HG03558 (cell line): Measurements from ENCODE around the gene MEGF9.

Experiments
- ATAC-seq: cut with Tn5 transposase; IDR thresholded peaks from one replicate; pipeline ENCODE4 v1.9.1; 2021; ENCODE audit warnings: moderate number of reproducible peaks; ENCODE audit not compliant: unreplicated experiment; ENCODE audit errors: extremely low read depth

Gene MEGF9

GRCh38 chr9:120734607-120735410 lies 20.5 kb upstream of the MEGF9 start:
- no peak for ATAC-seq

DNA sequence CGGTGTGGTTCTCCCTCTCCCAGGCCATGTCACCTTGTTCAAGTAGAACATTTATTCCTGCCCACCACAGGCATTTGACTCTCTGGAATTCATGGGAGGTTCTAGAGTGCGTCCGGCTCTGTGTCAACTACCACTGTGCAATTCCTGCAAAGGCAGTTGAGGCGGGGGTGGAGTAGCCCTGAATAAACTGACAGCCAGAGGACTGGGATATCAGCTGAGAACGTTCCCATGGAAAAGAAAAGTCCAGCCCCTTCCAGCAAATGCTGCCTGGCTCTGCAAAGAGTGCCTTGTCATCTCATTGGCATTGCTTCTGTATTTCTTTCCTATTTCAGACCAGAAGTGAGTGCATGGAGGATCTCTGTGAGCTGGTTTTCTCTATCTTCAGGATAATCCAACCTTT lies 18.9 kb upstream of the MEGF9 start:
- ATAC-seq: no peak

- no peak for ATAC-seq
Measured at GRCh38 chr9:120730654-120731514, 16.6 kb upstream of the MEGF9 start.

DNA sequence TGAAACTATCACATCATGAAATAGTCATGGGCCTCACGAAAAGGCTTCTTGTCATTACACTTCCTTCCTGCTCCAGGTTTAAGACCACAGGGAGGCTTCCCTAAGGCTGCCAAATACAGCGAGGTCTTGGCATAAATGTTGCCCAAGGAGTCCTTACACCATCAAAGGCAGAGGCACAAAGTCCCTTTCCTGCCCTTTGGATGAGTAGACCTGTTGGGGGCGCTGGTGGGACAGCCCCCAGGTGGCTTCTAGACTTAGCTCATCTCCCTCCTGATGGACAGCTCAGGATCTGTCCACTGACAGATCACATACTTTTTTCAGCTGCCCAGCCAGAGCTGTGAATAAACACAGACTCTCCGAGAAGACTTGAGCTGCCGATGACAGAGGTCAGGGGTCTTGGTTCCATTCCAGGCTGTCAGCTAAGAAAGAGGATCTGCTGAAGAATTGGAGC lies 15.5 kb upstream of the MEGF9 start:
- no peak for ATAC-seq

- ATAC-seq: no peak
Measured at GRCh38 chr9:120726484-120726883, 12.2 kb upstream of the MEGF9 start.

- ATAC-seq: no peak
Measured at GRCh38 chr9:120725907-120726306, 11.6 kb upstream of the MEGF9 start.

DNA sequence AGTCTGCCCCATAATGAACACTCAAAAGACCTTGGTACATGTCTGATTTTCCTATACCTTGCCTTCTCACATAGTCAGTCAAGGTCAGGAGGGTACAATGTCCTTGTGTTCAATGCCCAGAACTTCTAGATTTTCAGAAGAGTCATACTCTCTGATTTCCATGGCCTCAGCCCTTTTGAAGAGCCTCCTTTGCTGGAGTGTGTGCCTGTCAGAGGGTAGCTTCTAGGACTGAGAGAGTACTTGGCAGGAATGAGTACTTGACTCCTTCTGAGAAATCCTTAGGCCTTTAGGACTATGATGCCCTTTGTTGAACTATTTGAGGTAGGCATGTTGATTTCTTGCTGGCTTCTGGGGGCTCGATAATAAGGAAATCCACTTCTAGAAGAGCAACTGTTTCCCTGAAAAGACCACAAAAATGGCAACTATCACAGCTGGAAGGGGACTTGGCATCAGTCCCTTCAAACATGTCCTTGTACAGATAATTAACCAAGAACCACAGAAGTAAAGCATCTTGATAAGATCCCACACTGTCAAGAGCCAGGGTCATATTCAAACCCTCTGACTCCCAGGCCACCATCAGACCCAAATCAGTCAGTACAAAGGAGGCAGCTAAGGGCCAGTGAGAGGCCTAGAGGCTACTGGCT lies 10.6 kb upstream of the MEGF9 start:
- ATAC-seq: no peak

DNA sequence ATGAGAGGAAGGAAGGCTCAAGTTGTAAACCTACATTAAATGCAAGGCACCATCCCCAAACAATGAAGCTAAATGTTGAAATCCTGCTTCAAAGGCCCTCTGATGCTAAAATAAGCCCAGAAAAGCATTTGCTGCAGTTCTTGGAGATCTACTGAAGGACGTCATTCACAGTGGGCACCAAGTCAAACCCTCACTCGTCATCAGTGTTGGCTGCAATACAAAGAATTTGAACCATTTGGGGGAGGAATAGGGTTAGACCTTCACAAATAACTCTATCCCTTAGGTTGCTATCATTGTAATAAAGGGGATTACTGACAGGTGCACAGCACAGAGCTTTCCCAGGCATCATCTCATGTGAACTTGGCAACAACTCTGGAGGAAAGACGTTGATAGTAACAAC lies 9.3 kb upstream of the MEGF9 start:
- ATAC-seq: no peak

- no peak for ATAC-seq
Measured at GRCh38 chr9:120720404-120720803, 6.1 kb upstream of the MEGF9 start.

GRCh38 chr9:120718316-120718715 lies 4.0 kb upstream of the MEGF9 start:
- no peak for ATAC-seq

DNA sequence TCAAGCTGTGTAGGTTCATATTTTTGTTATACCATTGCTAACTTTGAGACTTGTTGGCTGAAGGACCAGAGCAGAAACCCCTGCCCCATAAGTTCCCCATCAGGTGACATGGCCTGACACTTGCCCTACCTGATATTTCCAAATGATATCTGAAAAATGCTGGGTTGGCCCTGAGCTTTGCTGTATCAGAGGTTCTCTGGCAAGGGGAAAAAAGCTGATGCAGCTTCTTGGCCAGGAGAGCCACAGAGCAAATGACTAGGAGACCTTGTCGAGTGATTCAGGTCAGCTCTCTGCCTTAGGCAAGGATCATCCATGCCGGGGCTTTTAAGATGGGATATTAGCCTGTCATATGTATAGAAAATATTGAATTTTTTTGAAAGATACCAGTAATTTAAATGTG lies 2.9 kb upstream of the MEGF9 start:
- ATAC-seq: no peak

DNA sequence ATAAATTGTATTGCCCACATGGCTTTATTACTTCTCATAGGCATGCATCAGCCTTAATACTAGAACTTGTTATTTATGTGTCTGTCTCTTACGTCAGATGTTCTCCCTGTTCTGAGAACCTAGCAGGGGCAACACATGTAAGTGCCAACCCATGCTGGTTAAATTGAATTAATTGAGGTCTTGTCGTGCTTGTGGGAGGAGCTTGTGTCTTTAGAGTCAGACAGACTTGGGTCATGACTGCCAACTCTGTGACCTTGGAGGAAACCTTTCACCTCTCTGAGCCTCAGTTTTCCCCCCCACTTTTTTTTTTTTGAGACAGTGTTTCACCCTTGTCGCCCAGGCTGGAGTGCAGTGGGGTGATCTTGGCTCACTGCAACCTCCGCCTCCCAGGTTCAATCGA lies 2.2 kb upstream of the MEGF9 start:
- no peak for ATAC-seq

DNA sequence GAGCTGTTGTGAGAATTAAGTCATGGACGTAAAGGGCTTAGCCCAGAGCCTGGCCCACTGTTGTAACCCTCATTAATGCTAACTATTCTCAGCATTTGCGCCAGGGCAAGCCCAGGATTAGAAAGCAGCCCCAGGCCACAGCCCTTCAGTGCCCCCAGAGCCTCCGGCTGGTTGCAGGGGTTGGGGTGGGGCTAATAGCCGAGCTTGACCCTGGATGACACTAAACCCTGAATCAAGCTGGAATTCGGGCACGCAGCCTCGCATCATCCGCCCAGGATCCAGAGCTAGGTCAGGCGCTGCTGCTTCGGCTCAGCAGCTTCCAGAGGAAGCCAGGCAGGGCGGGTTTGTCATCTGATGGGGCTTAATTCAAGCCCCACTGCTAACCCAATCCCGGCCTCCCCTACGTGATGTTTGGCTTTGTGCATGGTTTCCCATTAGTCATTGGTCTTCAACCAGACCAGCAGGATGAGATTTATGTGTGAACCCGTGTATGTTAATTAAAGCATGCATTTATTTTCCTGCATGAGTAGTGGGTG lies 1.2 kb upstream of the MEGF9 start:
- ATAC-seq: no peak

GRCh38 chr9:120714846-120715388 lies 647 bp upstream of the MEGF9 start:
- ATAC-seq: no peak

DNA sequence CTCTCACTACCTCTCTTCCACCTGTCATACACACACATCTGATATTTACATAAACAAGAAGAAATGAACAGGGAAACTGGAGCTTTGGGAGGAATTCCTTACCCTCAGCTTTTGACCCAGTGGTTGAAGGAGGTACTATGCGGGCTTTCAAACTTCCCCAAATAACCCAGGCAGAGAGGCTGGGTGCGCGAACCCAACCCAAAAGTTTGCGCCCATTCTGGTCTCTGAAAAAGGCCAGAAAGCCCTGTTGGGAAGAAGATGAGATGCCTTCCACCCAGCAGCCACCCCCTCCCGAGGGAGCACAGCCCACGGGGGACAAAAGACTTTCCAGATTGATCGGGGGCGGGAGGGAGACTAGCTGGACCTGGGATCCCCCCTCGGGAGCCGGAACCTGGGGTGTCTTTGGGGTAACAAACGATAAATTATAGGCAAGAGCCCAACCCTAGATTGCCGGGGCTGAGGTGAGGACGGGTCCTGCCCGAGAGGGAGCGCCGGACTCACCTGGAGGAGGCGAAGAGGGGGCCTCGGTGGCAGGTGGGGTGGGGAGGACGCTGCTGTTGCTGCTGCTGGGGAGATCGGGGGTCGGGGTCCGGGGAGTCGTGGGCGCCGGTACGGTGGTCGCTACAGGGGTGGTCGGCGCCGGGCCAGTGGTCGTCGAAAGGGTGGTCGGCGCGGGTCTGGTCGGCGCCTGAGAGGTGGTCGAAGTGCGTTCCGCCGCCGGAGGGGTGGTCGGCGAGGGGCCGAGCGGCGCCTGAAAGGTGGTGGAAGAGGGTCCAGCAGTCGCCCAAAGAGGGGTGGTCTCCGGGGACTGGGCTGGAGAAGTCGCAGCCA lies 798 bp downstream of the MEGF9 start:
- no peak for ATAC-seq

DNA sequence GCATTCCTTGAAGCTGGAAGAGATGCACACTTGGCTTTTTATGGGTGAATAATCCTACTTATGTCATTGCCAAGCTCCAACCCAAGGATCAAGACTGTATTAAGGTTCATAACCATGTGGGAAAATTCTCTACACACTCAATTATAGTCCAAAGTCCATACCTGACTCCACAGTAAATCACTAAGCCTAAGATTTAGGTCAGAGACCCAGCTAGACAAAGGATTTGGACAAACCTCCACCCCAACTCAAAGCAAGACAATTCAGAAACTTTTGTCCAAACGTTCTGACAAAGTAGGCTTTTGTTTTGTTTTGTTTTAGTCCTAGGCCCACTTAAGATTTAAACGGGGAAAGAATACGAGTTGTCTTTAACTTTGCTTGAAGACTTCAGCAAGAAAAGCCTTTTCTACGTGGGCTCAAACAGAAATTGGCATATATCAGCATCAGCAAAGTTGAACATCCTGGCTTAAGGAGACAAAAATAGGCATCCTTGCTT lies 1.7 kb downstream of the MEGF9 start:
- ATAC-seq: no peak

- ATAC-seq: no peak
Measured at GRCh38 chr9:120711841-120712538, 2.3 kb downstream of the MEGF9 start.

- ATAC-seq: no peak
Measured at GRCh38 chr9:120711354-120711753, 2.9 kb downstream of the MEGF9 start.
